SK-N-SH treated with all-trans-retinoic acid at 6 μM for 48 hours (cell line): ENCODE data around the gene CORO1C.

Experiments
- ATAC-seq: fragments of 200-7000 bp; cut with Tn5 transposase; 3 replicates; pipeline ENCODE4 v1.9.1; 2020; ENCODE audit warnings: mild to moderate bottlenecking, moderate library complexity
- ARNTL ChIP-seq: fragments of 450-650 bp; formaldehyde crosslinking; IDR thresholded peaks from 2 replicates; pipeline ENCODE4 v1.5.0; 2020; ENCODE audit warnings: low read depth, mild to moderate bottlenecking, moderate library complexity, borderline replicate concordance
- CREB5 ChIP-seq: fragments of 250-450 bp; sonication (Bioruptor Pico); IDR thresholded peaks from 2 replicates; pipeline ENCODE4 v1.5.1; 2020; ENCODE audit warnings: low read depth, mild to moderate bottlenecking, moderate library complexity
- CSDC2 ChIP-seq: fragments of 250-450 bp; sonication (Bioruptor Pico); IDR thresholded peaks from 2 replicates; pipeline ENCODE4 v1.5.0; 2020; ENCODE audit warnings: mild to moderate bottlenecking, moderate library complexity
- CSRNP3 ChIP-seq: fragments of 250-450 bp; sonication (Bioruptor Pico); IDR thresholded peaks from 2 replicates; pipeline ENCODE4 v1.5.1; 2021; ENCODE audit warnings: mild to moderate bottlenecking, moderate library complexity
- ESRRG ChIP-seq: fragments of 250-450 bp; sonication (Bioruptor Pico); IDR thresholded peaks from 2 replicates; pipeline ENCODE4 v1.6.1; 2021; ENCODE audit warnings: mild to moderate bottlenecking
- GLIS3 ChIP-seq: fragments of 250-450 bp; sonication (Bioruptor Pico); IDR thresholded peaks from 2 replicates; pipeline ENCODE4 v1.5.0; 2020; ENCODE audit warnings: mild to moderate bottlenecking, moderate library complexity
- ISL1 ChIP-seq: fragments of 250-450 bp; sonication (Bioruptor Pico); IDR thresholded peaks from 2 replicates; pipeline ENCODE4 v2.1.2; 2022; ENCODE audit warnings: mild to moderate bottlenecking, moderate library complexity
- OSR1 ChIP-seq: fragments of 250-450 bp; sonication (Bioruptor Pico); IDR thresholded peaks from 2 replicates; pipeline ENCODE4 v1.8.0; 2022; ENCODE audit warnings: moderate library complexity, mild to moderate bottlenecking, inconsistent platforms
- RARB ChIP-seq: fragments of 250-450 bp; sonication (Bioruptor Pico); IDR thresholded peaks from 2 replicates; pipeline ENCODE4 v1.8.0; 2021; ENCODE audit warnings: mild to moderate bottlenecking, moderate library complexity
- TCF4 ChIP-seq: fragments of 250-450 bp; sonication (Bioruptor Pico); IDR thresholded peaks from 2 replicates; pipeline ENCODE4 v1.8.0; 2021; ENCODE audit warnings: mild to moderate bottlenecking, moderate library complexity, borderline replicate concordance
- TOX ChIP-seq: fragments of 250-450 bp; sonication (Bioruptor Pico); IDR thresholded peaks from 2 replicates; pipeline ENCODE4 v1.8.0; 2021; ENCODE audit warnings: mild to moderate bottlenecking, moderate library complexity, borderline replicate concordance
- TSHZ2 ChIP-seq: fragments of 250-450 bp; sonication (Bioruptor Pico); IDR thresholded peaks from 2 replicates; pipeline ENCODE4 v1.5.0; 2020; ENCODE audit warnings: mild to moderate bottlenecking, moderate library complexity
- ZC3H10 ChIP-seq: fragments of 250-450 bp; sonication (Bioruptor Pico); IDR thresholded peaks from 2 replicates; pipeline ENCODE4 v1.5.1; 2021; ENCODE audit warnings: mild to moderate bottlenecking, moderate library complexity
- ZFP30 ChIP-seq: fragments of 450-650 bp; formaldehyde crosslinking; IDR thresholded peaks from 2 replicates; pipeline ENCODE4 v1.5.0; 2022; ENCODE audit warnings: mild to moderate bottlenecking, moderate library complexity
- ZNF565 ChIP-seq: fragments of 450-650 bp; formaldehyde crosslinking; conservative IDR thresholded peaks from 2 replicates; pipeline ENCODE4 v1.5.0; 2020; ENCODE audit warnings: low read depth, mild to moderate bottlenecking, moderate library complexity
- ZNF8 ChIP-seq: fragments of 450-650 bp; formaldehyde crosslinking; IDR thresholded peaks from 2 replicates; pipeline ENCODE4 v1.5.0; 2020; ENCODE audit warnings: mild to moderate bottlenecking, moderate library complexity
- TF ChIP-seq, protein P1 (sequence below): fragments of 250-450 bp; sonication (Bioruptor Pico); IDR thresholded peaks from 2 replicates; pipeline ENCODE4 v1.8.0; 2021; ENCODE audit warnings: low read depth, mild to moderate bottlenecking, moderate library complexity, borderline replicate concordance

Gene CORO1C

DNA sequence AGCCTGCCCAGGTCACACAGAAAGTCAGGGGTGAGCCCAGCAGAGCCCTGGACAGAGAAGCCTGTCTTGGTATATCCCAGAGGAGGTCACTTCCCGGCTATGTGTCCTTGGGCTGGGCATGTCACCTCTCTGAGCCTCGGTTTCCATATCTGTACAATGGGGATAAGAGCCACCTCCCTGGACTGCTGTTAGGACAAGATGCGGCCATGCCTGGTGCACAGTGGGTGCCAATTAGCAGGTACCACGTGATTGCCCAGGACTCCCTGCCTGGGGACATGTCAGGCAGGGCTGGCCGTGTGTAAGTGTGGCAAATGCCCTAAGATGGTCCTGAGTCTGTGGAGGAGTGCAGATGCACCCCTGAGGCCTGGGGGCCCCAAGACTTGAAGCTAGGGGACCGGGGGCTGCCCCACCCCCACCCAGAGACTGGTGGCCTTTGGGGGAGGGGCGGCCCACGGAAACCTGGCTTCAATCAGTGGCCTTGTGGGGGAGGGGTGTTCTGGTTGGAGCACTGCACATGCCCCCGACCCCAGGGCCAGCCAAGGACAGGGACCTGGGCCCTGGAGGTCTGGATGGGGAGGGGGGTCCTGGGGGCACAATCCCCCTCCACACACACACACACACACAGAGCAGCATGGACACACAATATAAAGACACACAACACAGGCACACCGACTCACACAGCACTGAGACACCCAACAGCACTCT is 134.3 kb downstream of the CORO1C start:
- ATAC-seq: peak; percentile 23
- TF ChIP-seq ZFP30 (no peak), TCF4 (CRISPR knock-in tag) (peak; percentile 15; the same call in 1 of the 2 replicates)

DNA sequence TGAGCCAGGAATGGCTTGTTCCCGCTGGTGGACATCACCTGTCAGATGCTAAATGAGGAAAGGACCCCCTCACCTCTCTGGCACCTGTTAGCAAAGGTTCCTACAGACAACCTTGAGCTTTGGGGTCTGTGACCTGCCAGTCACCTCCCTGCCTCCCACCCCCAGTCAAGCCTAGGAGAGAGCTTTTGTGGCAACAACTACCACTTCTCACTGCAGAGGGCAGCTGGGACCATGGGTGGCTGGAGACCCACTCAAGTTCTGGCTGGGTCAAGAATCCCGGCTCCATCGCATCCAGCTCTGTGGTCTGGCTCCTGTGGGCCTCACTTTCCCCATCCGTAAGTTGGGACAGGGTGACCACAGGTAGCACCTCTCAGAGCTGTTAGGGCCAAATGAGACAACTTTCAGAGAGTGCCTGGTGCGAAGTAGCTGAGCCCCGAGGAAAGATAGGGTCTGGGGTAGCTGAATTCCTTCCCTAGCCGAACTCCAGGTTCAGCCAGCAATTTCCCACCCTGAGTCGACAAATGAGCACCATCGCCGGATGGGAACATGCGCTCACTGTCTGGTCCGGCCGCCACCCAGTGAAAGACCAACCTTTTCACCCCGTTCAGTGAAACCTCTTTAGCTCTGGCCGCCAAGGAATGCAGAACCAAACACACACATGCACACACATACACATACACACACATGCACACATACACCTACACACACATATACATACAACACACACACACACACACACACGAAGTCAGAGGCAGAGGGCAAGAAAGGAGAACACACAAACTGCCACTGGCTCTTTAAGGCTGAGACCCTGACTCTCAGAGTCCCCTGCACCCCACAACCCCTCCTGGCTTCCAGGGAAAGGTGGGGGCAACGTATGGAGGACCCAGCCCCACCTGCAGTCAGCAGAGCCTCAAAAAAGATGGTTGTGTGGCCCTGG is 135.3 kb downstream of the CORO1C start:
- ATAC-seq: no peak
- TF ChIP-seq, protein P1, sequence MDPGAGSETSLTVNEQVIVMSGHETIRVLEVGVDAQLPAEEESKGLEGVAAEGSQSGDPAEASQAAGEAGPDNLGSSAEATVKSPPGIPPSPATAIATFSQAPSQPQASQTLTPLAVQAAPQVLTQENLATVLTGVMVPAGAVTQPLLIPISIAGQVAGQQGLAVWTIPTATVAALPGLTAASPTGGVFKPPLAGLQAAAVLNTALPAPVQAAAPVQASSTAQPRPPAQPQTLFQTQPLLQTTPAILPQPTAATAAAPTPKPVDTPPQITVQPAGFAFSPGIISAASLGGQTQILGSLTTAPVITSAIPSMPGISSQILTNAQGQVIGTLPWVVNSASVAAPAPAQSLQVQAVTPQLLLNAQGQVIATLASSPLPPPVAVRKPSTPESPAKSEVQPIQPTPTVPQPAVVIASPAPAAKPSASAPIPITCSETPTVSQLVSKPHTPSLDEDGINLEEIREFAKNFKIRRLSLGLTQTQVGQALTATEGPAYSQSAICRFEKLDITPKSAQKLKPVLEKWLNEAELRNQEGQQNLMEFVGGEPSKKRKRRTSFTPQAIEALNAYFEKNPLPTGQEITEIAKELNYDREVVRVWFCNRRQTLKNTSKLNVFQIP (CRISPR knock-in tag): no peak
- TF ChIP-seq ZC3H10 (no peak), CREB5 (CRISPR knock-in tag) (no peak), RARB (CRISPR knock-in tag) (no peak), ZNF8 (CRISPR knock-in tag) (no peak), TOX (CRISPR knock-in tag) (no peak), ESRRG (CRISPR knock-in tag) (no peak), OSR1 (CRISPR knock-in tag) (no peak), ARNTL (CRISPR knock-in tag) (no peak), ZNF565 (no peak), CSRNP3 (CRISPR knock-in tag) (no peak), ISL1 (CRISPR knock-in tag) (no peak), ZFP30 (no peak), TCF4 (CRISPR knock-in tag) (no peak), GLIS3 (CRISPR knock-in tag) (no peak), TSHZ2 (no peak), CSDC2 (no peak)
